GM19025 (cell line): ENCODE results near the gene MYLK2.
"Not testable (repeated sequence)": the region's sequence is repeated elsewhere in the genome, so short reads cannot be mapped to it uniquely, and the experiment has no call there.

ENCODE experiments used
- ATAC-seq: cut with Tn5 transposase; IDR thresholded peaks from one replicate; pipeline ENCODE4 v1.9.1; 2021; ENCODE audit warnings: mild to moderate bottlenecking, low read depth, moderate library complexity; ENCODE audit not compliant: unreplicated experiment

MYLK2 gene

GRCh38 chr20:31815408-31816188 lies 3.6 kb upstream of the MYLK2 start:
- no peak for ATAC-seq

GRCh38 chr20:31816221-31816620 lies 2.9 kb upstream of the MYLK2 start:
- no peak for ATAC-seq

GRCh38 chr20:31817461-31817860 lies 1.7 kb upstream of the MYLK2 start:
- ATAC-seq: no peak

- no peak for ATAC-seq
These were observed 714 bp upstream of the MYLK2 start for GRCh38 chr20:31818376-31818908.

GRCh38 chr20:31820228-31820627 lies 1.1 kb downstream of the MYLK2 start:
- ATAC-seq: no peak

GRCh38 chr20:31821427-31821826 lies 2.3 kb downstream of the MYLK2 start:
- no peak for ATAC-seq

- peak; percentile 49 for ATAC-seq
These were observed 3.5 kb downstream of the MYLK2 start for GRCh38 chr20:31822421-31823330.

GRCh38 chr20:31823360-31824124 lies 4.4 kb downstream of the MYLK2 start:
- no peak for ATAC-seq

- no peak for ATAC-seq
These were observed 4.9 kb downstream of the MYLK2 start for GRCh38 chr20:31824125-31824485.

- no peak for ATAC-seq
These were observed 5.6 kb downstream of the MYLK2 start for GRCh38 chr20:31824554-31825313.

GRCh38 chr20:31826074-31826473 lies 6.9 kb downstream of the MYLK2 start:
- ATAC-seq: no peak

- ATAC-seq: no peak
These were observed 7.9 kb downstream of the MYLK2 start for GRCh38 chr20:31827059-31827458.

- not testable (repeated sequence) for ATAC-seq
These were observed 8.9 kb downstream of the MYLK2 start for GRCh38 chr20:31828016-31828415.

GRCh38 chr20:31829731-31830130 lies 10.6 kb downstream of the MYLK2 start:
- ATAC-seq: no peak

GRCh38 chr20:31830406-31830981 lies 11.3 kb downstream of the MYLK2 start:
- ATAC-seq: no peak

GRCh38 chr20:31831211-31831610 lies 12.1 kb downstream of the MYLK2 start:
- ATAC-seq: no peak

GRCh38 chr20:31831771-31832306 lies 12.7 kb downstream of the MYLK2 start:
- ATAC-seq: no peak

- ATAC-seq: no peak
These were observed 14.2 kb downstream of the MYLK2 start for GRCh38 chr20:31833130-31833930.
